Activated naive CD4-positive, alpha-beta T cell (primary cell): ENCODE measurements around the gene ECHS1.
A peak's percentile ranks its signal among the peaks of the same experiment; 100 is the strongest.
"Not testable (repeated sequence)": the region's sequence is repeated elsewhere in the genome, so short reads cannot be mapped to it uniquely, and the experiment has no call there.

ENCODE experiments used
- DNase-seq, 4 experiments: peaks; one replicate each; lab custom pipeline; 2025; lab: John Stamatoyannopoulos, UW

The ECHS1 gene

GRCh38 chr10:133378251-133379096, 5.3 kb upstream of the ECHS1 start:
- peak in 2 of 4 experiments; percentile 56 to 64 for DNase-seq

GRCh38 chr10:133377818-133378250, 4.7 kb upstream of the ECHS1 start:
- no peak for DNase-seq

DNA sequence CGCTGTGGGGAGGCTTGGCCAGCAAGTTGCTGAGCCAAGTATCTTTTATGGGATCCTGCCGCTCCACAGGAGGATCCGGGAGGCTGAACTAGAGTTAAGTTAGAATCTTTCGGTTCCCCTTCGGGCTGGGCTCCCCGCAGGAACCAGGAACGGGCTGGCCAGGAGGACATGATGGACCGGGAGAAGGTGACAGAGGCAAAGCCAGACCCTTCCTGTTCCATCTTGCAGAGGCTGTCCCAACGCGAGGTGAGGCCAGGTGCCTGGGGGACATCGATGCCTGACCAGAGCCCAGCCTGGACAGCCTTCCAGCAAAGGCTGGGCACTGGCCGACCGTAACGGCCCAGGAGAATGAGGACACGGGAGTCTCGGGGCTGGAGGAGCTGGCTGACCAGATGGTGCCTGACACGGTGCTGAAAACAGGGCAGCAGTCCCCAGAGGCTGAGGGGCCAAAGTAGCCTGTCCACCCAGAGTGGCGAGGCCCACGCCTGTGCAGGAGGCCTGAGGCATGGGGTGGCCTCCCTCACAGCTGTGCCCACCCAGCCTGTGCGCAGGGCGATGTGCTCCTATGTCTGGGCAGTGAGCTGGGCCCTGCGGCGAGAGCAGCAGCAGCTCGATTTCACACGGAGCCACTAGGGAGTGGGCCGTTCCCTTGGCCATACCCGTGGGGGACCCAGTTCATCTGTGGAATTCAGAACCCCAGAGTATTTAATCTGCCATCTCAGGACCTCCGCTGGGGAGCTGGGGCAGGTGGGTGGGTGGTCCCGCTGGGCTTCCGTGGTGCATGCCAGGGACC, 4.1 kb upstream of the ECHS1 start:
- no peak for DNase-seq

GRCh38 chr10:133376183-133376582, 3.0 kb upstream of the ECHS1 start:
- not testable (repeated sequence) for DNase-seq

- DNase-seq: no peak
Observed at GRCh38 chr10:133375357-133376115, 2.4 kb upstream of the ECHS1 start.

GRCh38 chr10:133372507-133372906, 647 bp downstream of the ECHS1 start:
- no peak for DNase-seq

GRCh38 chr10:133370030-133370786, 2.9 kb downstream of the ECHS1 start:
- no peak for DNase-seq

GRCh38 chr10:133368153-133368552, 5.0 kb downstream of the ECHS1 start:
- no peak for DNase-seq

DNA sequence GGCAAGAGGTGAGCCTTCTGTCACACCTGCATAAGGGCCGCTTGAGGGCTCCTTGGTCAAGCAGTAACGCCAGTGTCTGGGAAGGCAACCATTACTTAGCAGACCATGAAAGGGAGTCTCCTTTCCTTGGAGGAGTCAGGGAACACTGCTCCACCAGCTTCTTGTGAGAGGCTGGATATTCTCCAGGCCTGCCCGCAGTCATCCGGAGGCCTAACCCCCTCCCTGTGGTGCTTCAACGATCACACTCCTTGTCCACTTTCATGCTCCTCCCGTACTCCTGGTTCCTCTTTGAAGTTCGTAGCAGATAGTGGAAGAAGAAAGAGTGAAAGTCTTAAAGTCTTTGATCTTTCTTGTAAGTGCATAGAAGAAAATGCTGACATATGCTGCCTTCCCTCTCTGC, 5.7 kb downstream of the ECHS1 start:
- DNase-seq: not testable (repeated sequence)

DNA sequence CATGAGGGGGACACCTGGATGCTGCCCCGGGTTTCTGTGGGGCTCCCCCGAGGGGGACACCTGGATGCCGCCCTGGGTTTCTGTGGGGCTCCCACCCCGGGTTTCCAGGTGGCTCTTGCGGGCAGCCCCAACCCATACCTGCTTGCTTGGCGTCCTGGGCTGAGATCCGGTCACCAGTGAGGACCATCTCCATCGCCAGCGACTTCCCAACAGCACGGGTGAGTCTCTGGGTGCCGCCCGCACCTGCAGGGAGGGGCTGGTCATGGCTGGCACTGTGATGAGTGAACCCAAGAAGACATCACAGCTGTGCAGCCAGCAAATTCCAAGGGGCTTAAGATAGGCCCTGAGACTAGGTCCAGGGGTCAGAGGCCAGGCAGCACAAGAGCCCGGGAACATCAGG, 6.4 kb downstream of the ECHS1 start:
- no peak for DNase-seq

GRCh38 chr10:133366130-133366478, 7.0 kb downstream of the ECHS1 start:
- no peak for DNase-seq

DNA sequence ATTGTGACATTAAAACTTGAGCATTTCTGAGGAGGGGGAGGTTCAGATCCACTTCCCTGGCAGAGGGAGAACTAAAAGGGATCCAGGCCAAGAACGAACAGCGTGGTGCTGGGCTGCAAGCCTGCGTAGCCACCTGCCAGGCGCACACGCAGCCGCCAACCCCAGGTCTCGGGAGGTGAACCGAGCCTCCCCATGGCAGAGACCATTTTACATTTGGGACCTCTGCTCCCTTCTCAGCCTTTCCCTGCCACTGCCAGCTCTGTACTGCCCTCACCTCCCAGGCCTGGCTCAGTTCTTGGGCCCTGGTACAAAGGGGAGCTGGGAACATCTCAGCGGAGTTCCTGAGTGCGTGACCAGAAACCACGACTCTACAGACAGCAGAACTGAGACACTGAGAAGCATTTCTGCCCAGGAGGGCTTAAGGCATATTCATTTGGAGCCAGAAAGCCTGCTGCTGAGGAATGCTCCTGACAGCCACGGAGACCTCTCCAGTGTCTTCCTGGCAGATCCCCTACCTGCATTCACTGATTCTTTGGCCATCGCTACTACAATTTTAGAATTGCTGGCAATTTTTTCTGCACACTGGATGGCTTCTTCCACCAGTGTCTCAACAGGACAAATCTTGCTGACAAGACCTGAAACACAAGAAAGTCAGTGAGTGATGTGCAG, 7.6 kb downstream of the ECHS1 start:
- DNase-seq: no peak

GRCh38 chr10:133364645-133365431, 8.3 kb downstream of the ECHS1 start:
- no peak for DNase-seq

DNA sequence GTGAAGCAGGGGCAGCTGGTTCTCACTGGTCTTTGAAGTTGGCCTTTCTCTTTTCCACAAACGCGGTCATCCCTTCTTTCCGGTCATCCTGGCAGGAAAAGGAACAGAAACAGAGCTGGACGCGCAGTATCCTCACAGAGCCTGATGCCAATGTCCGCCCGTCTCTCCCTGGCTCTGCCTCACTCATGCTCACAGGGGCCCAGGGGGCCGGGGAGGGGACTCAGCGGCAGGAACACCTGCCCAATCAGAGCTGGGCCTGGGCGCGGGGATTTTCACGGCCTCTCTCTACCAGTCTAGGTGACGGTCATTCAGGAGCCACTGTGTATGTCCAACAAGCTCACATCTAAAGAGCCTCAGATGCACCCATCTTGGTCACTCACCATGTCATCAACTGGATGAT, 10.3 kb downstream of the ECHS1 start:
- DNase-seq: no peak

- DNase-seq: no peak
Observed at GRCh38 chr10:133361773-133362441, 11.2 kb downstream of the ECHS1 start.

GRCh38 chr10:133361227-133361626, 11.9 kb downstream of the ECHS1 start:
- DNase-seq: no peak

GRCh38 chr10:133359972-133360610, 13.1 kb downstream of the ECHS1 start:
- no peak for DNase-seq

DNA sequence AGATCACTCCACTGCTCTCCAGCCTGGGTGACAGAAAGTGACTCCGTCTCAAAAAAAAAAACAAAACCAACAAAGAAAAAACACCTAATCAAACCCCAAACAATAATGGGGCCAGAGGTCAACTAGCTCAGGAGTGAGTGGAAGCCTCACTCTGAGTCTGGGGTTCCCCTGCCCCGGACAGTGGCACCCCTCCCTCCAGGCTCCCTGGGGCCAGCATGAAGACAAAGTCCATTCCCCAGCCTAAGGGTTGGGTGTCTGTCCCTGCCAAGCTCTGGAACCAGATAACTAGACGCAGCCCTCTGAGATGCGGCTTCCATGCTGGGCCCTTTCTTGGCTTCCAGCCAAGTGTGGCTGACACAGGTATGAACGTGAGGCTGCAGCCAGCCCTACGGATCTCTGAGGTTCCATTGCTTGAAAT, 13.6 kb downstream of the ECHS1 start:
- peak in 1 of 4 experiments; percentile 30 for DNase-seq

DNA sequence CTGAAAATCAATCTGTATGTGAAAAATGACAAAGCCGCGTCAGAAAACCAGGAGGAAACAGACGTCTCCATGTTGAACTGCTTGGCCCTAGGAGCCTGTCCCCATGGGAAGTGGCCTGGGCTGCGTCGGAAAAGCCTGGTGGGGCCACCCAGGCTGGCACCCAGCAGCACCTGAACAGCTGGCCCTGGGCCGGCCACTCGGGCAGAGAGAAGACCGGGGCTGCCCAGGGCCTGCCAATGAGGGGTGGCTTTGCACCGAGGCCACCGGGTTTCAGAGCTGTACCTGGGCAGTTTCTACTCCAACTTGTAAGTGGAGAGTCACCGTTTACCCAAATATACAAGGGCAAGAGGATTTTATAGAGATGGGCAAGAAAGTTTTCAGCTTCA, 14.2 kb downstream of the ECHS1 start:
- DNase-seq: no peak
